Parathyroid adenoma (tissue), 2 donors: ENCODE measurements around the gene CUX1.

Source experiments
- H2AFZ ChIP-seq: fragments of 300-600 bp; sonication (generic); one replicate; pipeline ENCODE4 v1.7.0; 2017; ENCODE audit warnings: antibody characterized with exemption, mild to moderate bottlenecking
- H3K27ac ChIP-seq: fragments of 300-600 bp; sonication (generic); one replicate; pipeline ENCODE4 v1.7.0; 2017
- H3K27me3 ChIP-seq: fragments of 300-600 bp; sonication (generic); one replicate; pipeline ENCODE4 v1.7.0; 2017; ENCODE audit warnings: low read length; ENCODE audit not compliant: control insufficient read depth, insufficient read depth
- H3K36me3 ChIP-seq: fragments of 300-600 bp; sonication (generic); one replicate; pipeline ENCODE4 v1.7.0; 2017; ENCODE audit warnings: low read length; ENCODE audit not compliant: control insufficient read depth, insufficient read depth
- H3K4me1 ChIP-seq: fragments of 300-600 bp; sonication (generic); one replicate; pipeline ENCODE4 v1.7.0; 2017; ENCODE audit warnings: control low read depth
- H3K4me2 ChIP-seq: fragments of 300-600 bp; sonication (generic); one replicate; pipeline ENCODE4 v1.7.0; 2017; ENCODE audit warnings: low read length
- H3K4me3 ChIP-seq: fragments of 300-600 bp; sonication (generic); one replicate; pipeline ENCODE4 v1.7.0; 2017; ENCODE audit warnings: low read depth, low read length
- H3K79me2 ChIP-seq: fragments of 300-600 bp; sonication (generic); one replicate; pipeline ENCODE4 v1.7.0; 2017; ENCODE audit warnings: control low read depth
- H3K9ac ChIP-seq: fragments of 300-600 bp; sonication (generic); one replicate; pipeline ENCODE4 v1.7.0; 2017; ENCODE audit warnings: mild to moderate bottlenecking
- H3K9me3 ChIP-seq: fragments of 300-600 bp; sonication (generic); one replicate; pipeline ENCODE4 v1.7.0; 2017; ENCODE audit warnings: low read length; ENCODE audit not compliant: control insufficient read depth
- TF ChIP-seq, protein P1 (sequence below): fragments of 300-600 bp; sonication (generic); IDR thresholded peaks from one replicate; pipeline ENCODE4 v1.7.0; 2017; ENCODE audit warnings: antibody characterized with exemption, mild to moderate bottlenecking
- donor health status: primary hyperparathyroidism.

Gene CUX1

DNA sequence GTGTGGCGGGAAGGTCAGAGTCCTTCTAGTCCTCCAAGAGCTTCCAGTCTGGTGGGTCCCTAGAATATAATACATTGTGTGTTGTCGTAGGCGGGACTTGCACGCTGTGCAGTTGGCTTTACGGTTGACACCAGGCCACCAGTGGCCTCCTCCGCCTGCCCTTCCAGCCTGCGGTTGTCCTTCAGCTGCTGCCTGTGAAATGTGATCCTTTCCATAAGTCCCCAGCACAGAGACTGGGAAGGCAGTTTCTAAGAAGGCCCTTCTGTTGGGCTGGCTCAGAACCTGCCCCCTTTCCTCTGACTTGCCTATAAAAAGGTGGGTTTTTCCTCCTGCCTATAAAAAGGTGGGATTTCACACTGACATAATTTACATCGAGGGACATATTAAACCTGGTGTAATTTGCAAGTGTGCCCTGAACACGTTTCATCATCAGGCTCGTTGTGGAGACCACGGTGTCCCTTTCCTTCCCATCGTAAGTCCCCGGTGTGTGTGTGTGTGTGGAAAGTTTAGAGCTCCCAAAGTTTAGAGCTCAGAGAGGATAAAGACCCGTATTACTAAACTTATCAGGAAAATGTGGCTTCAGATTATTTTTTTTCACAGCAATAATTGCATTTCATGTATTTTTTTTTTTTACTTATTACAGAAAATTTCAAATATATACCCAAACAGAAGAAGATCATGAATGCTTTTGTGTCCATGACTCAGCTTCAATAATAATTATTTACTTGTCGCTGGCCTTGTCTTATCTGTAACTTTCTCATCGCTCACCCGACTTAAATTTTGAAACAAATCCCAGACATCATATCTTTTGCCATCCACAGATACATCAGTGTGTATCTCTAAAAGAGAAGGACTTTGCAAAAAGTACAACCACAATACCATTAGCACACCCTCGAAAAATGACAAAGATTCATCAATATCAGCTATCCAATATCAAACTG is 45.1 kb downstream of the CUX1 start:
- Histone ChIP-seq H3K4me1 (no peaks in the 10 kb centered on the region), H3K9me3 (no peaks in the 10 kb centered on the region), H3K27ac (peak overlapping the region; percentile 39), H2AFZ (peak overlapping the region; percentile 31), H3K36me3 (no peaks in the 10 kb centered on the region), H3K4me2 (peak overlapping the region; percentile 19), H3K9ac (no peak overlapping the region), H3K27me3 (no peaks in the 10 kb centered on the region), H3K79me2 (peaks cover 54% of the 10 kb centered on the region), H3K4me3 (no peak overlapping the region)
- TF ChIP-seq, protein P1, sequence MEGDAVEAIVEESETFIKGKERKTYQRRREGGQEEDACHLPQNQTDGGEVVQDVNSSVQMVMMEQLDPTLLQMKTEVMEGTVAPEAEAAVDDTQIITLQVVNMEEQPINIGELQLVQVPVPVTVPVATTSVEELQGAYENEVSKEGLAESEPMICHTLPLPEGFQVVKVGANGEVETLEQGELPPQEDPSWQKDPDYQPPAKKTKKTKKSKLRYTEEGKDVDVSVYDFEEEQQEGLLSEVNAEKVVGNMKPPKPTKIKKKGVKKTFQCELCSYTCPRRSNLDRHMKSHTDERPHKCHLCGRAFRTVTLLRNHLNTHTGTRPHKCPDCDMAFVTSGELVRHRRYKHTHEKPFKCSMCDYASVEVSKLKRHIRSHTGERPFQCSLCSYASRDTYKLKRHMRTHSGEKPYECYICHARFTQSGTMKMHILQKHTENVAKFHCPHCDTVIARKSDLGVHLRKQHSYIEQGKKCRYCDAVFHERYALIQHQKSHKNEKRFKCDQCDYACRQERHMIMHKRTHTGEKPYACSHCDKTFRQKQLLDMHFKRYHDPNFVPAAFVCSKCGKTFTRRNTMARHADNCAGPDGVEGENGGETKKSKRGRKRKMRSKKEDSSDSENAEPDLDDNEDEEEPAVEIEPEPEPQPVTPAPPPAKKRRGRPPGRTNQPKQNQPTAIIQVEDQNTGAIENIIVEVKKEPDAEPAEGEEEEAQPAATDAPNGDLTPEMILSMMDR = no peak

GRCh38 chr7:101863598-101863997 is 46.2 kb downstream of the CUX1 start:
- H3K79me2 ChIP-seq = peaks cover 60% of the 10 kb centered on the region
- H2AFZ ChIP-seq = no peak overlapping the region
- no peaks in the 10 kb centered on the region for H3K27me3 ChIP-seq
- H3K27ac ChIP-seq = no peak overlapping the region
- no peak overlapping the region for H3K4me3 ChIP-seq
- no peaks in the 10 kb centered on the region for H3K36me3 ChIP-seq
- TF ChIP-seq, protein P1 = no peak
- no peaks in the 10 kb centered on the region for H3K4me1 ChIP-seq
- H3K4me2 ChIP-seq = no peak overlapping the region
- no peaks in the 10 kb centered on the region for H3K9me3 ChIP-seq
- no peak overlapping the region for H3K9ac ChIP-seq

DNA sequence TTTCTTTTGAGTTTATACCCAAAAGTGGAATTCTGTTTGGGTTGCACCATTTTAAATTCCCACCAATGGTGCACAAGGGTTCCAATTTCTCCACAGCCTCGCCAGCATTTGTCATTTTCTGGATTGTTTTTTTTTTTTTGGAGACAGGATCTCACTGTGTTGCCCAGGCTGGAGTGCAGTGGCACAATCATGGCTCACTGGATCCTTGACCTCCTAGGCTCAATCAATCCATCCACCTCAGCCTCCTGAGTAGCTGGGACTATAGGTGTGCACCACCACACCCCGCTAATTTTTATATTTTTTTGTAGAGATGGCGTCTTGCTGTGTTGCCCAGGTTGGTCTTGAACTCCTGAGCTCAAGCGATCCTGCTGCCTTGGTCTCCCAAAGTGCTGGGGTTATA is 46.6 kb downstream of the CUX1 start:
- Histone ChIP-seq H3K79me2 (peaks cover 64% of the 10 kb centered on the region), H3K9ac (no peak overlapping the region), H3K27ac (no peak overlapping the region), H3K4me3 (no peak overlapping the region), H3K9me3 (no peaks in the 10 kb centered on the region), H2AFZ (no peak overlapping the region), H3K4me1 (no peaks in the 10 kb centered on the region), H3K4me2 (no peak overlapping the region), H3K27me3 (no peaks in the 10 kb centered on the region), H3K36me3 (no peaks in the 10 kb centered on the region)
- TF ChIP-seq, protein P1 = no peak

GRCh38 chr7:101865031-101865430 is 47.6 kb downstream of the CUX1 start:
- Histone ChIP-seq H2AFZ (no peak overlapping the region), H3K4me1 (no peaks in the 10 kb centered on the region), H3K27ac (no peak overlapping the region), H3K4me2 (no peak overlapping the region), H3K79me2 (peaks cover 68% of the 10 kb centered on the region), H3K27me3 (no peaks in the 10 kb centered on the region), H3K4me3 (no peak overlapping the region), H3K36me3 (no peaks in the 10 kb centered on the region), H3K9ac (no peak overlapping the region), H3K9me3 (no peaks in the 10 kb centered on the region)
- TF ChIP-seq, protein P1 = no peak
